GM12878 (cell line): ENCODE results near the gene IL17RE. TPM values are rescaled to one million over a fixed set of nuclear protein-coding genes. Genes with fewer than 3 reads are reported as not detected.
"Not testable (repeated sequence)": the region's sequence is repeated elsewhere in the genome, so short reads cannot be mapped to it uniquely, and the experiment has no call there.

Experiments
- ATAC-seq: fragments of 200-7000 bp; cut with Tn5 transposase; 3 replicates; pipeline ENCODE4 v1.9.1; 2020; ENCODE audit warnings: mild to moderate bottlenecking, moderate library complexity
- BruUV-seq: library from RNA; stranded (reverse); fragments of 400-500 nt; replicated peaks from 2 replicates; lab custom pipeline; 2021; lab: Mats Ljungman, UMichigan
- CTCF ChIA-PET: fragments of 300-600 bp; sonication (Branson Sonifier 250); formaldehyde crosslinking; extraction: SDS; loops from one replicate; lab custom pipeline; 2021; ENCODE audit warnings: inconsistent platforms; lab: Yijun Ruan, JAX
- POLR2A ChIA-PET: fragments of 350-600 bp; formaldehyde crosslinking; extraction: SDS; loops from one replicate; lab custom pipeline; 2021; ENCODE audit warnings: inconsistent platforms; lab: Charles Lee
- RAD21 ChIA-PET: fragments of 300-600 bp; sonication (Branson Sonifier 250); formaldehyde crosslinking; loops from one replicate; lab custom pipeline; 2023; ENCODE audit warnings: antibody characterized with exemption; ENCODE audit not compliant: unreplicated experiment; lab: Charles Lee
- SMC1A ChIA-PET: fragments of 300-600 bp; sonication (Branson Sonifier 250); formaldehyde crosslinking; loops from one replicate; lab custom pipeline; 2023; ENCODE audit not compliant: unreplicated experiment, uncharacterized antibody; lab: Charles Lee
- DNase-seq: peaks from one replicate; pipeline ENCODE4 v3.0.0-alpha.2; 2011; ENCODE audit warnings: low read depth, low spot score
- FAIRE-seq: peaks from 3 replicates; lab custom pipeline; 2011; peaks lifted over from hg19 to GRCh38; lab: Jason Lieb, UNC
- H2AFZ ChIP-seq: 2 replicates; pipeline ENCODE4 v1.6.0; 2011; ENCODE audit warnings: low read depth, low read length, control low read depth; ENCODE audit not compliant: control insufficient read depth
- H3K27ac ChIP-seq: 2 replicates; pipeline ENCODE4 v1.5.1; 2011; ENCODE audit warnings: control low read depth; ENCODE audit not compliant: control insufficient read depth, insufficient read depth
- H3K27me3 ChIP-seq, 2 experiments: replicated peaks in 1 of 2; 2 replicates each; pipeline versions ENCODE4 v1.6.0 to v1.6.1; 2011; ENCODE audit warnings: low read length in 1 of 2; ENCODE audit not compliant: control insufficient read depth in 2 of 2, insufficient read depth in 2 of 2
- H3K36me3 ChIP-seq, 2 experiments: 2 replicates each; pipeline ENCODE4 v1.5.1; 2011; ENCODE audit warnings: low read length in 1 of 2; ENCODE audit not compliant: control insufficient read depth in 2 of 2, insufficient read depth in 2 of 2
- H3K4me1 ChIP-seq: 2 replicates; pipeline ENCODE4 v1.6.1; 2011; ENCODE audit warnings: mild to moderate bottlenecking, low read length, moderate library complexity, mixed read lengths; ENCODE audit not compliant: control insufficient read depth, insufficient read depth
- H3K4me2 ChIP-seq: 2 replicates; pipeline ENCODE4 v1.6.0; 2011; ENCODE audit warnings: control low read depth; ENCODE audit not compliant: control insufficient read depth, insufficient read depth
- H3K4me3 ChIP-seq: fragments of 200-600 bp; sonication (generic); 2 replicates; pipeline ENCODE4 v1.5.1; 2016
- H3K79me2 ChIP-seq: 2 replicates; pipeline ENCODE4 v1.6.0; 2011; ENCODE audit warnings: low read length; ENCODE audit not compliant: control insufficient read depth, insufficient read depth
- H3K9ac ChIP-seq: 2 replicates; pipeline ENCODE4 v1.8.0; 2011; ENCODE audit warnings: low read length, control low read depth, mixed read lengths; ENCODE audit not compliant: control insufficient read depth, insufficient read depth
- H3K9me3 ChIP-seq: replicated peaks from 3 replicates; pipeline ENCODE4 v1.5.1; 2011; ENCODE audit warnings: mild to moderate bottlenecking, low read length; ENCODE audit not compliant: control insufficient read depth, insufficient read depth
- H4K20me1 ChIP-seq: 2 replicates; pipeline ENCODE4 v1.6.0; 2011; ENCODE audit not compliant: control insufficient read depth, insufficient read depth
- ATF2 ChIP-seq: IDR thresholded peaks from 2 replicates; pipeline ENCODE4 v1.6.1; 2012; ENCODE audit warnings: low read length, inconsistent platforms
- BRCA1 ChIP-seq: IDR thresholded peaks from 2 replicates; pipeline ENCODE4 v1.6.1; 2011; ENCODE audit warnings: low read depth, low read length, improper control_type of control experiment
- CHD2 ChIP-seq: IDR thresholded peaks from 2 replicates; pipeline ENCODE4 v1.6.1; 2011; ENCODE audit warnings: low read depth, low read length, improper control_type of control experiment, borderline replicate concordance
- GATAD2B ChIP-seq: fragments of 450-650 bp; conservative IDR thresholded peaks from 2 replicates; pipeline ENCODE4 v1.6.1; 2017; ENCODE audit warnings: low read depth, mild to moderate bottlenecking, moderate library complexity
- NFXL1 ChIP-seq: fragments of 450-650 bp; IDR thresholded peaks from 2 replicates; pipeline ENCODE4 v1.6.1; 2017; ENCODE audit warnings: antibody characterized with exemption, mild to moderate bottlenecking, borderline replicate concordance
- NFYA ChIP-seq: IDR thresholded peaks from 2 replicates; pipeline ENCODE4 v1.6.1; 2011; ENCODE audit warnings: low read depth, mild to moderate bottlenecking, low read length, improper control_type of control experiment, borderline replicate concordance
- PAX5 ChIP-seq: IDR thresholded peaks from 2 replicates; pipeline ENCODE4 v1.6.1; 2011; ENCODE audit warnings: low read depth, low read length, borderline replicate concordance
- POU2F2 ChIP-seq: IDR thresholded peaks from 3 replicates; pipeline ENCODE4 v1.6.1; 2011; ENCODE audit warnings: low read depth, mild to moderate bottlenecking, low read length, borderline replicate concordance
- RCOR1 ChIP-seq: conservative IDR thresholded peaks from 2 replicates; pipeline ENCODE4 v1.6.1; 2012; ENCODE audit warnings: low read depth, low read length, improper control_type of control experiment
- TARDBP ChIP-seq: IDR thresholded peaks from 2 replicates; pipeline ENCODE4 v1.6.1; 2016; ENCODE audit warnings: borderline replicate concordance
- ZNF207 ChIP-seq: fragments of 450-650 bp; IDR thresholded peaks from 2 replicates; pipeline ENCODE4 v1.6.1; 2014; ENCODE audit warnings: antibody characterized with exemption, mild to moderate bottlenecking, borderline replicate concordance
- ZNF217 ChIP-seq: fragments of 450-650 bp; IDR thresholded peaks from 2 replicates; pipeline ENCODE4 v1.6.1; 2017; ENCODE audit warnings: antibody characterized with exemption, mild to moderate bottlenecking
- WGBS: methylation state at CpG from one replicate; pipeline ENCODE4 v1.1.6; 2016; ENCODE audit warnings: low lambda C conversion rate; ENCODE audit not compliant: insufficient replicate concordance, insufficient coverage; ENCODE audit errors: missing lambda C conversion rate; 5-methylcytosine and 5-hydroxymethylcytosine counted together
- in situ Hi-C: fragments of 300-500 bp; cut with MboI; formaldehyde crosslinking; loops from 9 replicates; pipeline ENCODE4 v1.14.3; 2018; ENCODE audit warnings: mixed read lengths
- intact Hi-C: fragments of 100-400 bp; cut with micrococcal nuclease; formaldehyde crosslinking; loops from one replicate; pipeline ENCODE4 v1.14.2; 2022; ENCODE audit not compliant: unreplicated experiment
- polyA plus RNA-seq, 11 experiments: library from polyadenylated mRNA; depleted of rRNA in 4 of 11; unstranded in 6 of 11; stranded (reverse) in 5 of 11; fragments of >200 nt; fragmentation: Nextera tagmentation in 4 of 11; fragmentation: Illumina TruSeq in 1 of 11; extraction: Ambion mirVana in 4 of 11; extraction: Trizol in 1 of 11; gene quantifications; 1 replicate in 1 of 11; 2 replicates in 10 of 11; pipeline versions ENCODE4 v1.2.1 to v1.2.3, GENCODE V29; 2011 to 2016; ENCODE audit warnings: inconsistent platforms in 2 of 11, missing spikeins in 2 of 11, low read depth in 1 of 11
- total RNA-seq, 4 experiments: library from RNA; depleted of rRNA in 3 of 4; stranded (reverse); fragments of >200 nt in 3 of 4; fragmentation: Illumina TruSeq in 1 of 4; extraction: Trizol in 1 of 4; gene quantifications; 2 replicates each; pipeline versions ENCODE4 v1.2.1 to v1.2.3, GENCODE V29; 2013 to 2021

IL17RE gene
- total and polyA plus RNA-seq, 10 of the 15 experiments (the other 5 are each of a cell fraction or from before 2014, with no cell fraction given): 0.04 to 0.51 (median 0.12) TPM; not detected in 2

- RAD21 ChIA-PET: not testable (repeated sequence)
These were observed 48.2 kb upstream of the IL17RE start for GRCh38 chr3:9854291-9854940.

GRCh38 chr3:9855594-9855993, 47.1 kb upstream of the IL17RE start:
- Histone ChIP-seq H3K4me3 (no peak overlapping the region), H3K9me3 (no peaks in the 10 kb centered on the region), H3K9ac (no peak overlapping the region), H3K27me3 (no peaks in the 10 kb centered on the region; a peak in 1 of 4 replicates), H4K20me1 (no peaks in the 10 kb centered on the region), H3K27ac (no peak overlapping the region), H3K36me3 (no peaks in the 10 kb centered on the region), H3K4me1 (no peaks in the 10 kb centered on the region), H3K4me2 (no peak overlapping the region), H2AFZ (no peak overlapping the region), H3K79me2 (no peaks in the 10 kb centered on the region)
- FAIRE-seq (no peak), ATAC-seq (peak; percentile 47), DNase-seq (no peak)
- WGBS: 59% methylated on average over 3 of the region's 3 CpGs
- ChIA-PET CTCF (no interaction called here), RAD21 (no interaction called here), SMC1A (no interaction called here), POLR2A (no interaction called here)
- TF ChIP-seq TARDBP: no peak
- TF ChIP-seq PAX5: no peak
- TF ChIP-seq NFYA: no peak
- TF ChIP-seq RCOR1: no peak
- TF ChIP-seq ZNF207: no peak
- TF ChIP-seq CHD2: no peak
- TF ChIP-seq NFXL1: no peak
- TF ChIP-seq ATF2: no peak
- TF ChIP-seq BRCA1: no peak
- no peak for TF ChIP-seq GATAD2B
- no peak for TF ChIP-seq POU2F2
- no peak for TF ChIP-seq ZNF217
- in situ Hi-C loops: no loop called here
- no TSS peak for BruUV-seq
- intact Hi-C loops: loop anchor here (1.0 kb wide), 1 partner anchor 40 kb away; no protein-coding TSS in a partner anchor

More at GRCh38 chr3:9854291-9854940, 48.2 kb upstream of the IL17RE start:
- ChIA-PET CTCF (interaction anchor here (0.7 to 0.8 kb wide), 2 partner anchors 77 to 468 kb away, joined by 3 to 4 read pairs; no protein-coding TSS in a partner anchor), SMC1A (interaction anchor here (1.0 kb wide), 1 partner anchor 37 kb away, joined by 4 read pairs; the partner anchor contains the start of gene JAGN1)
- H3K4me1 ChIP-seq, H3K4me2 ChIP-seq, H3K9ac ChIP-seq, H3K36me3 ChIP-seq, H2AFZ ChIP-seq, H3K9me3 ChIP-seq, H3K79me2 ChIP-seq, H3K27me3 ChIP-seq, FAIRE-seq, H3K27ac ChIP-seq, H3K4me3 ChIP-seq, in situ Hi-C loops, ATAC-seq, H4K20me1 ChIP-seq, BruUV-seq, POLR2A ChIA-PET, DNase-seq, intact Hi-C loops: not testable (repeated sequence)
- WGBS: 70% methylated on average over 11 of the region's 11 CpGs
